ENCODE data around the gene SLC25A12. TPM values are rescaled to one million over a fixed set of nuclear protein-coding genes. Genes with fewer than 3 reads are reported as not detected.

Gene SLC25A12
- total and polyA plus RNA-seq, 2 of the 13 experiments (the other 11 are each of a cell fraction or from before 2014, with no cell fraction given) = 8.1 to 15.9 TPM

GRCh38 chr2:171922230-171923022 lies 28.4 kb upstream of the SLC25A12 start, which contains the start of gene HAT1 (continued):
- TF ChIP-seq ZNF567 (CRISPR knock-in tag; IDR thresholded peaks at IDR 0.05; ENCODE audit: borderline replicate concordance) (0 out of 2 replicates have a peak, but pooled peaks have one; percentile 62), TSC22D2 (CRISPR knock-in tag; IDR thresholded peaks at IDR 0.05; ENCODE audit: borderline replicate concordance) (peak; percentile 79; the same call in 1 of the 2 replicates), MLLT10 (CRISPR knock-in tag; IDR thresholded peaks at IDR 0.05) (no peak), MTA1 (CRISPR knock-in tag; IDR thresholded peaks at IDR 0.05; ENCODE audit: borderline replicate concordance) (peak; percentile 31; the same call in 1 of the 2 replicates), PHF8 (CRISPR knock-in tag; IDR thresholded peaks at IDR 0.05) (peak; percentile 88), YEATS2 (CRISPR knock-in tag; IDR thresholded peaks at IDR 0.05; ENCODE audit: borderline replicate concordance) (peak; percentile 91), HOMEZ (CRISPR knock-in tag; IDR thresholded peaks at IDR 0.05; ENCODE audit: low read depth) (peak; percentile 49), ZNF121 (CRISPR knock-in tag; IDR thresholded peaks at IDR 0.05) (peak; percentile 88), CEBPG (CRISPR knock-in tag; IDR thresholded peaks at IDR 0.05) (peak; percentile 50; the same call in 1 of the 2 replicates), ZNF414 (CRISPR knock-in tag; IDR thresholded peaks at IDR 0.05) (no peak), ZFX (CRISPR knock-in tag; IDR thresholded peaks at IDR 0.05; ENCODE audit: low read depth) (peak; percentile 99), NRL (CRISPR knock-in tag; IDR thresholded peaks at IDR 0.05; ENCODE audit: borderline replicate concordance) (peak; percentile 82; the same call in 1 of the 2 replicates), UBTF (CRISPR knock-in tag; IDR thresholded peaks at IDR 0.05) (peak; percentile 69; the same call in 1 of the 2 replicates), ARNTL (CRISPR knock-in tag; IDR thresholded peaks at IDR 0.05) (0 out of 2 replicates have a peak, but pooled peaks have one; percentile 33), ZC3H13 (CRISPR knock-in tag; IDR thresholded peaks at IDR 0.05) (0 out of 2 replicates have a peak, but pooled peaks have one; percentile 57), U2AF2 (IDR thresholded peaks at IDR 0.05; ENCODE audit: low read depth, low read length) (no peak; the same call in none of the 2 replicates), SMARCC2 (IDR thresholded peaks at IDR 0.05) (no peak), KAT8 (CRISPR knock-in tag; IDR thresholded peaks at IDR 0.05) (peak; percentile 93), KLF9 (CRISPR knock-in tag; IDR thresholded peaks at IDR 0.05; ENCODE audit: low read depth) (no peak), PRDM4 (CRISPR knock-in tag; IDR thresholded peaks at IDR 0.05; ENCODE audit: borderline replicate concordance) (0 out of 2 replicates have a peak, but pooled peaks have one; percentile 41), SP4 (CRISPR knock-in tag; IDR thresholded peaks at IDR 0.05) (peak; percentile 94)
- TF ChIP-seq, protein P1, sequence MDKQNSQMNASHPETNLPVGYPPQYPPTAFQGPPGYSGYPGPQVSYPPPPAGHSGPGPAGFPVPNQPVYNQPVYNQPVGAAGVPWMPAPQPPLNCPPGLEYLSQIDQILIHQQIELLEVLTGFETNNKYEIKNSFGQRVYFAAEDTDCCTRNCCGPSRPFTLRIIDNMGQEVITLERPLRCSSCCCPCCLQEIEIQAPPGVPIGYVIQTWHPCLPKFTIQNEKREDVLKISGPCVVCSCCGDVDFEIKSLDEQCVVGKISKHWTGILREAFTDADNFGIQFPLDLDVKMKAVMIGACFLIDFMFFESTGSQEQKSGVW (CRISPR knock-in tag; IDR thresholded peaks at IDR 0.05; ENCODE audit: borderline replicate concordance) = 0 out of 2 replicates have a peak, but pooled peaks have one; percentile 88
